ENCODE results near the gene PRPF19. TPM values are rescaled to one million over a fixed set of nuclear protein-coding genes. Genes with fewer than 3 reads are reported as not detected.

Gene PRPF19
- total and polyA plus RNA-seq, 2 experiments from 2014 or later, result 19.1 to 58.9 TPM

DNA sequence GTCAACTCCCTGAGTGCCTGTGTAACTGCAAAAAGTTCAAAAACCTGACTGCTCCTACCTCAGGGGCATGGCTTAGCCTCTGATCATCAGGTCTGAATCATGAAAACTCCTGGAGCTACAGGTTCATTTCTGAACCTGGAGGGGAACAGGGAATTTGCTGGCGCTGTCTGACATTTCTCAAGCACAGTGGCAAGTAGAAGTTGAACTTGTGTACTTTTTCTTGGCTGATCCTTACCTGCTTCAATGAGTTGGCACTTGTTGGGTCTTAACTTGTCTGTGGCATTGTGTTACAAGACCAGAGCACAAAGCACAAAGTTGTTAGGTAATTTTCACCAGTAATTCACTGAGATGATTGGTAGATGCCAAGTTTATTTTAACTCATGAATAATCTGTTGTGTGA lies 10.9 kb upstream of the PRPF19 start:
- TF ChIP-seq EZH2 (IDR thresholded peaks at IDR 0.05; ENCODE audit: insufficient read depth, poor library complexity, severe bottlenecking), result no peak
- no peak for TF ChIP-seq EZH2phosphoT487 (IDR thresholded peaks at IDR 0.05; ENCODE audit: insufficient read depth, low read depth)
- peaks cover 48% of the 10 kb centered on the region for H3K79me2 ChIP-seq (ENCODE audit: insufficient read depth)

DNA sequence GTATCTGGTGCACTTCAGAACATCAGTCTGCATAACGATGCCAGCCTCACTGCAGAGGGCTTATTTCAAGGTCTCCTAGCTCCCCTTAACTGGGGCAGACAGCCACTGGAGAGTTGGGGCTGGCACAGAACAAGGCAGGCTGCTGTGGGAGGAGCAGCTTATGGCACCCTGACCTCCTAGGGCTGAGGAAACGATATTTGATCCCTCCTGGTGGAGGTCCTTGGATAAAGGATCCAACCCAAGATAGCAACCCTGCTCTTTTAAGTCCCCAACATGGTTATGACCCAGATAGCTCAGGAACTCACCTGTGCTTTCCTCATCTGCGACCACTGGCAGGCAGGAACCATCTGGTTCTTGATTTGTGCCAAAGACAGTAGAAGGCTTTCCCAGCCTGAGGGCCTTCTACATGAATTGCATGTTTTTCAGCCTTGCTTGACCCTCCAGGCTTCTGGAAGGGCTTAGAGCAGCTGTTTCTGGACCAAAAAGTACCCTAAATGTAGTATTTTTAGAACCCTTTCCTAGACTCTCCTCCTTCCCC lies 10.4 kb upstream of the PRPF19 start:
- Histone ChIP-seq H3K4me2 (ENCODE audit: unreplicated experiment) (no peak overlapping the region), H3K27ac (no peak overlapping the region), H4K20me1 (ENCODE audit: insufficient read depth) (no peaks in the 10 kb centered on the region), H3K9me3 (ENCODE audit: low read depth) (no peaks in the 10 kb centered on the region), H3K27me3 (replicated peaks; ENCODE audit: insufficient read depth) (no peaks in the 10 kb centered on the region), H3F3A (ENCODE audit: insufficient read depth) (peaks cover 3% of the 10 kb centered on the region; the same call in 1 of the 2 replicates), H3K4me1 (ENCODE audit: insufficient read depth) (peaks cover 17% of the 10 kb centered on the region; the same call in 1 of the 2 replicates), H3K36me3 (ENCODE audit: low read depth) (no peaks in the 10 kb centered on the region), H2AFZ (no peak overlapping the region), H3K4me3 (no peak overlapping the region), H3K9ac (no peak overlapping the region), H3K9me2 (ENCODE audit: insufficient read depth) (no peaks in the 10 kb centered on the region), H3K79me2 (ENCODE audit: insufficient read depth) (peaks cover 48% of the 10 kb centered on the region)
- DNase-seq, result no peak
- WGBS, 2 experiments (ENCODE audit: low coverage in 1 of 2, low lambda C conversion rate in 2 of 2, missing lambda C conversion rate in 2 of 2), result 62 to 67% methylated on average over 3 of the region's 3 CpGs
- in situ Hi-C loops (cut with MboI), result no loop called here
- TF ChIP-seq EZH2 (IDR thresholded peaks at IDR 0.05; ENCODE audit: insufficient read depth, poor library complexity, severe bottlenecking) (no peak), EZH2phosphoT487 (IDR thresholded peaks at IDR 0.05; ENCODE audit: insufficient read depth, low read depth) (no peak)

More for the DNA sequence above, 10.9 kb upstream of the PRPF19 start:
- Histone ChIP-seq H3K4me1 (ENCODE audit: insufficient read depth) (peaks cover 17% of the 10 kb centered on the region; the same call in 1 of the 2 replicates), H2AFZ (no peak overlapping the region), H3K9ac (no peak overlapping the region), H3K36me3 (ENCODE audit: low read depth) (no peaks in the 10 kb centered on the region), H3F3A (ENCODE audit: insufficient read depth) (peaks cover 3% of the 10 kb centered on the region; the same call in 1 of the 2 replicates), H3K27ac (no peak overlapping the region), H3K4me2 (ENCODE audit: unreplicated experiment) (no peak overlapping the region), H3K9me2 (ENCODE audit: insufficient read depth) (no peaks in the 10 kb centered on the region), H3K4me3 (no peak overlapping the region), H3K27me3 (replicated peaks; ENCODE audit: insufficient read depth) (no peaks in the 10 kb centered on the region), H4K20me1 (ENCODE audit: insufficient read depth) (no peaks in the 10 kb centered on the region), H3K9me3 (ENCODE audit: low read depth) (no peaks in the 10 kb centered on the region)
- DNase-seq, result no peak
- WGBS, 2 experiments (ENCODE audit: low coverage in 1 of 2, low lambda C conversion rate in 2 of 2, missing lambda C conversion rate in 2 of 2), result 100% methylated on average over 1 of the region's 1 CpG
- in situ Hi-C loops (cut with MboI), result no loop called here

DNA sequence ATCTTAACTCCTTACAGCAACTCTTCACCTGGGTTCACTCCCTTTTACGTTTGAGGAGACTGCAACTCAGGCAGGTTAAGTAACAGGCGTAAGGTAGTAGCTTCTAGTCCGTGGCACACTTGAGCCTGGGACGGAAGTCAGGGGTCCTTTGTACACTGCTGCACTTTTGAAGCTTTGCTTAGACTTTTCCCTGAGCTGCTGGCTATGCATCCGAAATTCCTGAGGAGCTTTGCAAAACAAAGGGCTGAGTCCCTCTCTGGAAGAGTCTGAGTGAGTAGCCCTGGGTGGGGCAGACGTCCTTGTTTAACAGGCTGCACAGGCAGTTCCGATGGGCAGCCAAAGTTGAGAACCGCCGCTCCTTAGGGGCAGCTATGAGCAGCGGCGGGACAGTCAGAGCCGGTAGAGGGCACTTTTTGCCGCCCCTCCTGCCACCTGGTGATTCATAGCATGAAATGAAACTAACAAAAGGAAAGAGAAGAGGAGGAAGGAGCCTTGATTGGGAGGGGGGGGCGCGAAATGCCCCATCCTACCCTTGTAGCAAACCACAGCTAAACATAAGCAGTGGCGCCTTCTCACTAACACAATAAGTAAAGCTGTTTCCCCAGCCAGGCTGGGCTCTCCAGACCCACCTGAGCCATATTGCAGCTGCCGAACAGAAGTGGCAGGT lies 9.0 kb upstream of the PRPF19 start:
- peak overlapping the region; percentile 79 for H3K27ac ChIP-seq
- in situ Hi-C loops (cut with MboI), result no loop called here
- H3K9me2 ChIP-seq (ENCODE audit: insufficient read depth), result no peaks in the 10 kb centered on the region
- H3K4me1 ChIP-seq (ENCODE audit: insufficient read depth), result peaks cover 17% of the 10 kb centered on the region; the same call in 1 of the 2 replicates
- no peaks in the 10 kb centered on the region for H4K20me1 ChIP-seq (ENCODE audit: insufficient read depth)
- H3K4me2 ChIP-seq (ENCODE audit: unreplicated experiment), result peak overlapping the region; percentile 91
- peak; percentile 86 for DNase-seq
- no peaks in the 10 kb centered on the region for H3K9me3 ChIP-seq (ENCODE audit: low read depth)
- 10 to 11% methylated on average over 17 of the region's 17 CpGs for WGBS, 2 experiments (ENCODE audit: low coverage in 1 of 2, low lambda C conversion rate in 2 of 2, missing lambda C conversion rate in 2 of 2)
- peak overlapping the region; percentile 96 for H2AFZ ChIP-seq
- TF ChIP-seq EZH2phosphoT487 (IDR thresholded peaks at IDR 0.05; ENCODE audit: insufficient read depth, low read depth), result no peak
- H3K27me3 ChIP-seq (replicated peaks; ENCODE audit: insufficient read depth), result no peaks in the 10 kb centered on the region; the same call in 1 of the 2 replicates
- peaks cover 48% of the 10 kb centered on the region for H3K79me2 ChIP-seq (ENCODE audit: insufficient read depth)
- H3K9ac ChIP-seq, result peak overlapping the region; percentile 85
- H3K4me3 ChIP-seq, result peak overlapping the region; percentile 84
- no peaks in the 10 kb centered on the region for H3K36me3 ChIP-seq (ENCODE audit: low read depth)
- H3F3A ChIP-seq (ENCODE audit: insufficient read depth), result peaks cover 3% of the 10 kb centered on the region; the same call in 1 of the 2 replicates

DNA sequence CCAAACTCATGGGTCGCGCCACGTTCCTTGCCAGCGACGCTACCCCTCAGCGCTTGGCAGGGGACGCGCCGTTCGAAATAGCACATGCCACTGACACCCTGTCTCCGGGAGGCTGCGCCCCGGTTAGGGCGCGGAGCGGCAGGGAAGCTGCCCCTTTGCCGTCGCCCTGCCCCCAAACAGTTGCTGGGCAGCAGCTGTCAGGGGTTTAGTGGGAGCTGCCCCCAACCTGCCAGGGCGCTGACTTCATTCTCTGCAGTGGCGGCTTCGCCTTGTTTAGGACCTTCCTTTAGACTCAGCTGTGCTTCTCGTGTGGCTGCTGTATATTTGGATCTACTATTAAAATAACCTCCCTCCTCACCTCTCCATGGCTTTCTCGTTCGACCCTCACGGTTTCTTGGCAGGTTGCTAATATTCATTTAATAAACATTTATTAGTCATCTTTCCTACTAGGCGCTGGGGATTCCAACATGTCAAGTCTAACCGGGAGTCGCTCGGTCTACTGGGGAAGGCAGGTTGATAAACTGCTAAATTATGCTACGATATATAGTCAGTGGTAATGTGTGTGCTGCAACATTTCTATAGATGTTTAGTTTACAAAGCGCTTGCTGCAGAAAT lies 8.4 kb upstream of the PRPF19 start:
- no peaks in the 10 kb centered on the region for H3K9me2 ChIP-seq (ENCODE audit: insufficient read depth)
- in situ Hi-C loops (cut with MboI), result no loop called here
- peak; percentile 68 for DNase-seq

More for the DNA sequence above, 8.4 kb upstream of the PRPF19 start:
- Histone ChIP-seq H3K36me3 (ENCODE audit: low read depth) (no peaks in the 10 kb centered on the region), H2AFZ (peak overlapping the region; percentile 96), H3K9me3 (ENCODE audit: low read depth) (no peaks in the 10 kb centered on the region), H3K27me3 (replicated peaks; ENCODE audit: insufficient read depth) (no peaks in the 10 kb centered on the region; the same call in 1 of the 2 replicates), H4K20me1 (ENCODE audit: insufficient read depth) (no peaks in the 10 kb centered on the region), H3F3A (ENCODE audit: insufficient read depth) (peaks cover 3% of the 10 kb centered on the region; the same call in 1 of the 2 replicates), H3K27ac (peak overlapping the region; percentile 79), H3K4me3 (peak overlapping the region; percentile 84), H3K4me2 (ENCODE audit: unreplicated experiment) (peak overlapping the region; percentile 91), H3K9ac (peak overlapping the region; percentile 85), H3K4me1 (ENCODE audit: insufficient read depth) (peaks cover 17% of the 10 kb centered on the region; the same call in 1 of the 2 replicates), H3K79me2 (ENCODE audit: insufficient read depth) (peaks cover 42% of the 10 kb centered on the region)
- TF ChIP-seq EZH2 (IDR thresholded peaks at IDR 0.05; ENCODE audit: insufficient read depth, poor library complexity, severe bottlenecking), result no peak
- no peak for TF ChIP-seq EZH2phosphoT487 (IDR thresholded peaks at IDR 0.05; ENCODE audit: insufficient read depth, low read depth)
- WGBS, 2 experiments (ENCODE audit: low coverage in 1 of 2, low lambda C conversion rate in 2 of 2, missing lambda C conversion rate in 2 of 2), result 1% methylated on average over 30 to 31 of the region's 31 CpGs

Measured in GM23248 (cell line).